ENCODE results near the gene FGF10. TPM values are rescaled to one million over a fixed set of nuclear protein-coding genes. Genes with fewer than 3 reads are reported as not detected.

FGF10 gene
- total and polyA plus RNA-seq, 12 donors = 0.18 to 2.8 (median 1.1) TPM

GRCh38 chr5:44385291-44385900 lies 3.8 kb downstream of the FGF10 start:
- Histone ChIP-seq H3K4me3 (no peak overlapping the region), H3K36me3 (replicated peaks in 1 of 2) (no peaks in the 10 kb centered on the region), H3K4me1 (replicated peaks in 1 of 2) (peaks cover 7 to 11% of the 10 kb centered on the region in 2 donors), H3K27ac (no peak overlapping the region), H3K27me3 (peaks cover 9% of the 10 kb centered on the region), H3K9me3 (replicated peaks in 1 of 3) (no peaks in the 10 kb centered on the region)
- no peak for TF ChIP-seq POLR2A (IDR thresholded peaks at IDR 0.05)
- TF ChIP-seq CTCF (IDR thresholded peaks at IDR 0.05) = no peak
- intact Hi-C loops (cut with DNase I) = no loop called here
- no peak for DNase-seq
- 34 to 47% (median 42%) methylated on average over 4 of the region's 4 CpGs for WGBS, 4 donors

- H3K27ac ChIP-seq = no peak overlapping the region
- intact Hi-C loops (cut with DNase I) = no loop called here
- peaks cover 7 to 11% of the 10 kb centered on the region in 2 donors for H3K4me1 ChIP-seq (replicated peaks in 1 of 2)
- DNase-seq = no peak
- WGBS, 4 donors = 14 to 36% (median 18%) methylated on average over 1 of the region's 1 CpG
- no peak overlapping the region for H3K4me3 ChIP-seq
- H3K27me3 ChIP-seq = peaks cover 9% of the 10 kb centered on the region
- H3K36me3 ChIP-seq (replicated peaks in 1 of 2) = no peaks in the 10 kb centered on the region
- TF ChIP-seq POLR2A (IDR thresholded peaks at IDR 0.05) (no peak), CTCF (IDR thresholded peaks at IDR 0.05) (no peak)
- H3K9me3 ChIP-seq (replicated peaks in 1 of 3) = no peaks in the 10 kb centered on the region
These were observed 4.4 kb downstream of the FGF10 start for GRCh38 chr5:44384816-44385215.

- DNase-seq = no peak
- no peak overlapping the region for H3K27ac ChIP-seq
- no peaks in the 10 kb centered on the region for H3K4me1 ChIP-seq (replicated peaks in 1 of 2)
- peaks cover 9% of the 10 kb centered on the region for H3K27me3 ChIP-seq
- no peaks in the 10 kb centered on the region for H3K9me3 ChIP-seq (replicated peaks in 1 of 3)
- TF ChIP-seq CTCF (IDR thresholded peaks at IDR 0.05) = no peak
- no peak for TF ChIP-seq POLR2A (IDR thresholded peaks at IDR 0.05)
- H3K4me3 ChIP-seq = no peak overlapping the region
- H3K36me3 ChIP-seq (replicated peaks in 1 of 2) = no peaks in the 10 kb centered on the region
- intact Hi-C loops (cut with DNase I) = no loop called here
These were observed 6.3 kb downstream of the FGF10 start for GRCh38 chr5:44382894-44383293.

GRCh38 chr5:44377057-44377456 lies 12.2 kb downstream of the FGF10 start:
- no peak overlapping the region for H3K27ac ChIP-seq
- intact Hi-C loops (cut with DNase I) = no loop called here
- no peaks in the 10 kb centered on the region for H3K36me3 ChIP-seq (replicated peaks in 1 of 2)
- no peaks in the 10 kb centered on the region for H3K9me3 ChIP-seq (replicated peaks in 1 of 3)
- TF ChIP-seq CTCF (IDR thresholded peaks at IDR 0.05) = no peak
- TF ChIP-seq POLR2A (IDR thresholded peaks at IDR 0.05) = no peak
- H3K4me3 ChIP-seq = no peak overlapping the region
- H3K27me3 ChIP-seq = no peaks in the 10 kb centered on the region
- 47 to 66% (median 49%) methylated on average over 2 of the region's 2 CpGs for WGBS, 4 donors
- no peaks in the 10 kb centered on the region for H3K4me1 ChIP-seq (replicated peaks in 1 of 2)
- DNase-seq = no peak
